Skin of body (tissue), 2 donors: ENCODE measurements around the gene EXOC2. TPM values are rescaled to one million over a fixed set of nuclear protein-coding genes. Genes with fewer than 3 reads are reported as not detected.

Experiments used
- DNase-seq: peaks from one replicate; lab custom pipeline; 2025; lab: John Stamatoyannopoulos, UW
- total RNA-seq: library from RNA; depleted of rRNA; stranded (reverse); fragments of >200 nt; gene quantifications from one replicate; pipeline ENCODE4 v1.2.3, GENCODE V29; 2014

Gene EXOC2
- total RNA-seq, 1 donor from 2014 or later, result 21.3 TPM

- no peak for DNase-seq
Observed at GRCh38 chr6:527989-528673, 164.8 kb downstream of the EXOC2 start.

GRCh38 chr6:524803-525202, 168.1 kb downstream of the EXOC2 start:
- no peak for DNase-seq

DNA sequence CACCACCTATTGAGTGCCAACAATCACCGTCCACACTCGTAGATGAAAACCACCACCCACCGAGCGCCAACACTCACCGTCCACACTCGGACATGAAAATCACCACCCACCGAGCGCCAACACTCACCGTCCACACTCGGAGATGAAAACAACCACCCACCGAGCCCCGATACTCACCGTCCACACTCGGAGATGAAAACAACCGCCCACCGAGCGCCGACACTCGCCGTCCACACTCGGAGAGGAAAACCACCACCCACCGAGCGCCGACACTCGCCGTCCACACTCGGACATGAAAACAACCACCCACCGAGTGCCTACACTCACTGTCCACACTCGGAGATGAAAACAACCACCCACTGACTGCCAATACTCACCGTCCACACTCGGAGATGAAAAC, 172.1 kb downstream of the EXOC2 start:
- DNase-seq, result no peak

DNA sequence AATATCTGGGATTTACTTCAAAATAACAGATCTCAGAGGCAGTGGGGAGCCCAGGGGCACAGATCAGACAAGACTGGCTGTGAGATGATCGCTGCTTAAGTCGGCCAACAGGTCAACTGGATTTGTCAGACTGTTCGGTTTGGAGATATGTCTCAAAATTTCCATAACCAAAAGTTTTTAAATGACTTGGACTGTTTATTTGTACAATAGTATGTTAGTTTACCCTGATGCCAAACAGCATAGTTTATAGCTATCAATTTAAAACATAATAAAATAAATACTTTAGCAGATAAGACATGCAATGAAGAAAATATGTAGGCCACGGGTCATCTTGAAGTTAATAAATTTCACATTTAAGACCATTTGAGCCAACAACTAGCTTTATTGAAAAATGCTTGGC, 174.7 kb downstream of the EXOC2 start:
- DNase-seq, result peak; percentile 75

DNA sequence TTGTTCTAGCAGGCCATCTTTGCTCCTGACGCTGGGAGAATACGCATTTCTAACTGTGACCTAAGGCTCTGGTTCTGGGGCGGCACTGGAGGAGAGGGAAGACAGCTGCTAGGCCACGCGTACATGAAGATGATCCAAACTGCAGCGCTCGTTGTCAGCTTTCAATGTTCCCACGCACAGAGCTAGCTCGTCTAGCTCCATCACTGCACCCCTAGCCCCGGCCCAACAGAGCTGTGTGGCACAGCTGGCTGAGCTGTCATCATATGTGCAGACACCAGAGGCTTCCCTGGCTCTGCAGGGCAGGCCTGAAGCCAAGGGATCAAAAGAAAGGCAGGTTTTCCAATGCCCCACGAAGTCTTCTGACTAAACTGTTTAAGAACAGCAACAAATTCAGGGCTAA, 176.7 kb downstream of the EXOC2 start:
- DNase-seq, result no peak

- DNase-seq, result no peak
Observed at GRCh38 chr6:515267-515666, 177.7 kb downstream of the EXOC2 start.

DNA sequence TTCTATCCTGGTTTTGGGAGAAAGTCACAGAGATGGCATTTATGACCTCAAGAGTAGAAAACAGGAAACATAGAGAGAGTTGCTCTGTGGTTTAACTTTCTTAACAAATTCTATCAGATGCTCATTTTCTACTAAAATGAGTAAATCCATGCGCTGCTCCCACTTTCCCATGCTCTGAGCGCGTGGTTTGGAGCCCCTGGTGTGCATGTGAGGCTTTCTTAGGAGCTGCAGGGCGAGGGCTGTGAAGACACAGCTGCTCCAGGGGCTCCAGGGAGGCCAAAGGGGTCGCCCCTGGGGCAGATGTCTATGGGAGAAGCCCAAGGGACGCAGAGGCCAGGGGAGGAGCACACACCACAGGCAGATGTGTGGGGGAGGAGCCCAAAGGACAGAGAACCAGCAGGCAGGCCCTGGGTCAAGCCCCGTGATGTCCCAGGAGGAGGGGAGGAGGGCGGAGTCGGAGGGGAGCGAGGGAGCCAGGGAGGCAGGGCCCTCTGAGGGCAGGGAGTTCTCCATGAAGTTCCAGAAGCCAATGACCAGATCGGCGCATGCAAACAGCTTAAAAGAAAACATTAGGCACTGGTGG, 178.5 kb downstream of the EXOC2 start:
- no peak for DNase-seq

DNA sequence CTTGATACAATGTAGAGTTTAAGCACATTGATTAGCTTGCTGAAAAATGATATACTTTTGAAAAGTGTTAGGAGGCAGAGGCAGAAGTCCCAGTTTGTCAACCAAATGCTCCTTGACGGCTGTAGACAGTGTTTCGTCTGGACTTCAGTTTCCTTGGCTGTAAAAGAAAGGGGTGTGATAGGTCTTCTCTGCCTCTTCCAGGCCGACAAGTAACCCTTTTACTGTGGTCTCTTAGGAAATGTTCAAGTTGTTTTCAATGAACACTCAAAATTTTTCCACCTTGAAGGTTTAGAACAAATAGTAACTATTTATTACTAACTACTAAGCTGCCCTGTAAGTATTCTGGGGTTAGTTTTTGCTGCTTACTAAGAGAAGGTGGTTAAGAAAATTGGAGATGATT, 179.0 kb downstream of the EXOC2 start:
- no peak for DNase-seq

DNA sequence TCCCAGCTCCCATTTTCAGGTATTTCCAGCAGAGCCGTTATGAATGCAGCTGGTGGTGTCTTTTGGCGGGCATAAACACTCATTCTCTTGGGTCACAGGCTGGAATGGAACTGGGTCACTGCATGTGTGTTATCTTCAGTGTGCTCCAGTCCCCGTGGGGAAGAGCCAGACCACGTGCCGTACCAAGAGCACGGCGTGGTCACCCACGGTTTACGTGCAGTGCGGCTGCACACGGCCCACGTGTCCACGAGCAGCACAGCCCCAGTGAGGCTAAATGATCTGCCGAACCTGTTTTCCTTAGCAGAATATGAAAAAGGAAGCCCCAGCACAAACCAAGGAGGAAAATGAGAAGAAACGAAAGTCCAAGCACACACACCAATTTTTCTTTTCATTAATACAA, 179.9 kb downstream of the EXOC2 start:
- no peak for DNase-seq

DNA sequence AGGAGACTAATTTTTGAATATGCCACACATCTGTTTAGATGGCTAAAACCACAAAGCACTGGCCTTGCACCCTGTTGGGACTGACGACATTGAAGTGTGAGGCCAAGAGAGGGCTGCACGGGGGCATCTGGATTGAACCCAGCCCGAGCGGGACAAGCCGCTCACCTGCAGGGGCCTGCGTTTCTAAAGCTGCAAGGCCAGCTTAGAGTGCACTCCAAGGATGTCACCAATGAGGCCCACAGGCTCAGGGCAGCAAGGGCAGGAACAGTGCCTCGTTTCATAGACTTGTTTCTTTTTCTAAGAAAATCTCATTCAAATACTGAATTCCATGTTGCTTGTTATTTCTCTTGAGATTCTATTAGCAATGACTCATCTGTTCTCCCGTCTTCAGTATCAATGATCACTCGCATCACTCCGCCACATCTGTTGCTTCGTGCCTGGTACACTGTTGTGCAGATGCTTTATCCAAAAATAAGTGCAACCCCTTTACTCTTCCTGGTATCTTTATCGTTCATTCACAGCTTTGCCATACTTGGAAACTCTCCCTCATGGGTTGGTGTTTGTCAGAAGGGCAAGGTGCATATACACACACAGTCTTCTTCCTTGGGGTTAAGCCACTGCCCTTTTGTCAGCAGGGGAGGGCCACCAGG, 181.3 kb downstream of the EXOC2 start:
- DNase-seq, result no peak

DNA sequence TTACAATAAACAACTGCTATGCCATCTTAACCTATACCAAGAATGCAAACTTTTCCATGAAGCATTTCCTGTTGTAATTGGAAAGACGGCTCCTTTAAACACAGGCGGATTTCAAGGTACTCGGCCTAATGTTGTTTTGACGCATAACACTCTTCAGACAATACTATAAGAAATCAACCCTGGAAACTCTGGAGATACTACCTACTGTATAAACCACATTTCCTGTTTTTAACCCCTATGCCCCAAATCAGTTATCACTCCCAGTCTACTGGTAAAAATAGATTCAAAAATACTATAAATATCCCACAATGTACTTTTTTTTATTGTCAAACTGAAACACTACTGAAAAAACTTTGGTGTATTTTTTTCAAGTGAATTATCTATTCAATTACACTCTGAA, 183.3 kb downstream of the EXOC2 start:
- DNase-seq, result no peak

- DNase-seq, result no peak
Observed at GRCh38 chr6:508614-509013, 184.3 kb downstream of the EXOC2 start.

DNA sequence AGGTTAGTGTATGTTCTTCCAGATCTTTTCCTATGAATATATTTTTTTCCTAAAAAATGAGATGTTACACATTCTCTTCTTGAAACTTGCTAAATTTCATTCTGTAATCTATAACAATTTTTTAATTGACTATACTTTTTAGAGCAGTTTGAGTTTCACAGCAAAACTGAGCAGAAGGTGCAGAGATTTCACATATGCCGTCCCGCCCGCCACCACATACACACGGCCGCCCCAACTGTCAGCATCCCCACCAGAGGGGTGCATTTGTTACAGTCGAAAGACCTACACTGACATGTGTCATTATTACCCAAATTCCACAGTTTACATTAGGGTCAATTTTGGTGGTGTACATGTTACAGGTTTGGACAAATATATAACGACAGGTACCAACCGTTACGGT, 184.9 kb downstream of the EXOC2 start:
- DNase-seq, result no peak

DNA sequence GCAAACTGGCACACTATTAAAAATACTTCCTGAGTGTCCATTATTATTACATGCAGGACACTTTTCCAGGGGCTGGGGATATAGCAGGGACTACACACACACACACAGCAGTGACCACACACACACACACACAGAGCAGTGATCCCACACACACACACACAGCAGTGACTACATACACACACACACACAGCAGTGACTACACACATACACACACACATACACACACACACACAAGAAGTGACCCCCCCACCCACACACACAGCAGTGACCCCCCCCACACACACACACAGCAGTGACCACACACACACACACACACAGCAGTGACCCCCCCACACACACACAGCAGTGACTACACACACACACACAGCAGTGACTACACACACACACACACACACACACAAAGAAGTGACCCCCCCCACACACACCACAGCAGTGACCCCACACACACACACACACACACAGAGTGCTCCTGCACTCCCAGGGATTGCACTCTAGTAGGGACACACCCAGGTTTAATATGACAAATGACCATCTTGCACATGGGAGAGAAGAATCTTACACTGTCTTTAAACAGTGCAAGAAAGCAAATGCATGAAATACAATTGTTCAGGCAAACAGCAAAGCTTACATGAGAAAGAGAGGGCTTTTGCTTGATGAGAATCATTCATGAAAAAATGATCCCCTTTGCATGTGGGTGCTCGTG, 185.9 kb downstream of the EXOC2 start:
- no peak for DNase-seq

DNA sequence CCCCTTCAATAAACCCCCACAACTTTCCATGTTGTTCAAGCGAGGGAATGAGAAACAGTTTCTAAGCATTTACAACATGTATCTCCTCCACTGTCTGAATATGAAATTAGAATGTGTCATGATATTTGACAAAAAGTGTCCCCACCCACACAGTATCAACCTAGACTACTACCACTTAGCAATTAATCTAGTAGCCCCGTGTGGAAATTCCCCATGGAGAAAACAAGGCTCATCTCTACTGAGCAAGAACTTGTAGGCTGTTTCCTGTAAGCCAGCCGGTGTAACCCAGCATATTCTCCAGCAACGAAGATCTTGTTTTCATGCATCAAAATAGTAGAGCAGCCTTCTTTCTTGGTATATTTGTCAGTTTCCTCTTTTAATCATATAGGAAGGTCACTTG, 186.4 kb downstream of the EXOC2 start:
- DNase-seq, result no peak

DNA sequence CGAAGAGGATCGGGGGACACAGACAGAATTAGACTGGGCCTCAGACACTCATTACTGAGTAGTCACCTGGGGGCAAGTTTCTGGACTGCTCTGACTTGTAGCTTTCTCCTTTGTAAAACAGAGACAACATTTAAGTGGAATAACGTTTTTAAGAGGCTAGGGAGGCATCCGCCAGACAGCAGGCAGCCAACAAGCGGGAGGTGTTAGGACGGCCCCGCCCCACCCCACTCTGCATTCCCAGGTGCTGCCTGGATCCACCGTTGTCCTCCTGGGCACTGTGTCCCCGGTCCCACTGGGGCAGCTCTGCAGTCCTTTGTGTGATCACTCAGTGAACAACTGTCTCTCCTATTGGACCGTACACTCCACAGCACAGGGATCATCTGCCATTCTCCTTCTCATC, 187.6 kb downstream of the EXOC2 start:
- DNase-seq, result no peak

DNA sequence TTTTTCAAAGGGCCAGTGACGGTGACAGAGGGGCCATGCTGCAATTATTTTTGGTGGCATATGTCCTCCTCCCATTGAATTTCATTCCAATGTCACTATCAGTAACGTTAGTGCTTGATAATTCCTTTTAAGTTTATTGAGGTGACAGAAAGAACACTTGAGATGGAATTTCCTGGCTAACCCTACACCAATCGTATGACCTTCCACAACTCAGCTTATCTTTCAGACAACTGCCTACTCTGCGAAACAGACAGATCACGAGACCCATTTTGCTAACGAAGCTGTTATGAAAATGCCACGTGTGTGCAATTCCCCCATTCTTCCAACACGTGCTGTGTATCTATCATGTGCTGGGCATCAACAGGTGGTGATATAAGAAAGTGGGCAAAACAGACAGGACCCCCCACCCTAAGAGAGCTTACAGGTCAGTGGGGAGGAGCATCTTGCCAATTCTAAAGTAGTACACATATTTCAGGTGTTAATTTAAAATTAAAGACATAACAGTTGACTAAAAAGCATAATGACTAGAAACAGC, 188.4 kb downstream of the EXOC2 start:
- DNase-seq, result no peak

GRCh38 chr6:503610-504362, 189.2 kb downstream of the EXOC2 start:
- DNase-seq, result no peak

DNA sequence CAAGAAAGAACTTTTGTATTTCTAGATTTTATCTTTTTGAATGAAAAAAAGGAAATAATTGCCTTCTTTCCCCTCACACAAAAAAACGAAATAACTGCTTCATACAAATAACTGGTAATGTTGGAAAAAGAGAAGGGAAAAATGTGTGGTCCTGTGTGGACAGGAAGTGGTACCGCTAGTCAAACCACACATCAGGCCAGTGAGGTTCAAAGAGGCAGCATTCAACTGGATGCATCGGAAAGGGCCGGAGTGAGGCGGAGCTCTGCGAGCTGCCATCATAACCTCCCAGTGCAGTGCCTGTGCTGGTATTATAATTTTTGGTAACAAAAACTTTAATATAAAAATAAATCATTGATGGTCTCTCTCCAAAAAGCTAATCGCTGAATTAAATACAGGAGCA, 190.2 kb downstream of the EXOC2 start:
- no peak for DNase-seq

DNA sequence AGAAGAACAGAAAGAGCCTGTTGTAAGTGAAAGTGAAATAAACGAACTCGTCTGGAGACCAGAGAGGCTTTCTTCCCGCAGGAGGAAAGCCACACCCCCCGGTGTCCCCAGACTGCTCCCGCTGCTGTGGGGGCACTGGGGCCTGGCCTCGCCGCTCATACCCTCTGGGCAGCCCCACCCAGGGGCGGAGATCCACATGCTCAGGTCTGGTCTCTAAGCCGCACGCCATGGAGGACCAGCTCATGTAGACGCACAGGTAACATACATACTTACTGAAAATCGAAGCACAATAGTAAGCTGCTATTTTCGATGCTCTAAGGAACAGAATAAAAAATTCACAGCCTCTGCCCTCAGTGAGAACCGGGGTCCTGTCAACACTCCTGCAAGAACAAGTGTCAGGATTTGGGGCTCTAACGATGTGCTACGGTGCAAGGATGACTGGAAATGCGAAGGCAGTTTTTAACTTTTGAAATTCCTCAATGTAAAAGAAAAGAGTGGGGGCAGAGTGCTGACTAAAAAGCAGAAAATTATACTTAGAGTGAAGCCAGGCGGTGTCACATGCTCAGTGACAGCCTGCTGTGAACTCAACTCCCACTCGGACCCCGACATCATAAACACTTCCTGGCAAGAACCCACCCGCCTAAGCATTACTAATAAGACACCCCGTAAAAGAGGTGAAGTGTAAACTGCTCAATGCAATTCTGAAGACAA, 190.9 kb downstream of the EXOC2 start:
- DNase-seq, result no peak

DNA sequence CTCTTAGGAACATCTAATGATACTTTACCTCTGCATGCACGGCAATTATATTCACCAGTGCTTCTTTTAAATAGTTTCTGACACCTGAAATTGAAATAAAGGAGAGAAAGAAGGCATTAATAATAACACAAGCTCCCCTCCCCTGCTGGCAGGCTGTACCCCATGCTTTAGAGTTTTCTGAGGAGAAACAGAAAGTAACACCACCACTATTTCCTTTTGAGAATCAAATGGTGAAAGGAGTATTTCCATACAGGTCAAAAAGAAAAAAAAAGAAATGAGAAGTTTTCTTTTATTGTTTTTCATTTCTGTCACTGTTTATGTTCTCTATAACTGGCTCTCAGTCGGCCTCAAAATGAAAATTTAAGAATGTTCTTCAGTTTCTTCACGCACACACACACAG, 193.3 kb downstream of the EXOC2 start:
- DNase-seq, result no peak
